K562 (cell line): ENCODE results near the gene PCDHB13. TPM values are rescaled to one million over a fixed set of nuclear protein-coding genes. Genes with fewer than 3 reads are reported as not detected.
"Not testable (repeated sequence)": the region's sequence is repeated elsewhere in the genome, so short reads cannot be mapped to it uniquely, and the experiment has no call there.

Experiments used
- ATAC-seq: fragments of 200-7000 bp; cut with Tn5 transposase; 3 replicates; pipeline ENCODE4 v1.9.1; 2020; ENCODE audit warnings: moderate library complexity
- BruUV-seq: library from RNA; stranded (reverse); fragments of 400-500 nt; replicated peaks from 2 replicates; lab custom pipeline; 2021; lab: Mats Ljungman, UMichigan
- CTCF ChIA-PET: fragments of 300-600 bp; formaldehyde crosslinking; extraction: SDS; loops from one replicate; lab custom pipeline; 2021; ENCODE audit warnings: low intra/inter-chr PET ratio; lab: Yijun Ruan, JAX
- POLR2A ChIA-PET: fragments of 300-600, 350-650 bp; sonication (Branson Sonifier 250); formaldehyde crosslinking; extraction: SDS; loops from one replicate; lab custom pipeline; 2021; ENCODE audit warnings: antibody characterized with exemption, inconsistent platforms; lab: Yijun Ruan, JAX
- DNase-seq, 4 experiments: peaks; one replicate each; pipeline versions ENCODE4 v3.0.0 to v3.0.0-alpha.2; 2011 to 2018; ENCODE audit warnings: low spot score in 3 of 4, mixed read lengths in 3 of 4; ENCODE audit errors: extremely low read depth in 1 of 4
- FAIRE-seq: peaks from 2 replicates; lab custom pipeline; 2011; peaks lifted over from hg19 to GRCh38; lab: Jason Lieb, UNC
- H2AFZ ChIP-seq: 2 replicates; pipeline ENCODE4 v1.6.0; 2011; ENCODE audit warnings: low read depth, low read length, control low read depth, inconsistent platforms
- H3K27ac ChIP-seq: fragments of 200-600 bp; 3 replicates; pipeline ENCODE4 v1.8.0; 2011; ENCODE audit warnings: low read depth, mild to moderate bottlenecking, control low read depth, inconsistent platforms, low read length, moderate library complexity, mixed read lengths; ENCODE audit errors: extremely low read depth
- H3K27me3 ChIP-seq, 2 experiments: fragments of 300-600 bp in 1 of 2; 2 replicates in 1 of 2; 3 replicates in 1 of 2; pipeline versions ENCODE4 v1.6.0 to v1.8.0; 2011; ENCODE audit warnings: inconsistent platforms in 2 of 2, low read length in 2 of 2, mild to moderate bottlenecking in 1 of 2, mixed read lengths in 1 of 2, moderate library complexity in 1 of 2; ENCODE audit not compliant: control insufficient read depth in 2 of 2, insufficient read depth in 2 of 2
- H3K36me3 ChIP-seq: fragments of 300-600 bp; 3 replicates; pipeline ENCODE4 v1.8.0; 2011; ENCODE audit warnings: mild to moderate bottlenecking, low read length, inconsistent platforms; ENCODE audit not compliant: control insufficient read depth, insufficient read depth
- H3K4me1 ChIP-seq, 2 experiments: fragments of 200-600 bp in 1 of 2; replicated peaks in 1 of 2; 2 replicates in 1 of 2; 3 replicates in 1 of 2; pipeline versions ENCODE4 v1.5.1 to v1.8.0; 2011; ENCODE audit warnings: inconsistent platforms in 2 of 2, low read length in 2 of 2, mild to moderate bottlenecking in 1 of 2, mixed read lengths in 1 of 2, moderate library complexity in 1 of 2; ENCODE audit not compliant: control insufficient read depth in 2 of 2, insufficient read depth in 2 of 2
- H3K4me2 ChIP-seq: 2 replicates; pipeline ENCODE4 v1.6.1; 2011; ENCODE audit warnings: low read length, control low read depth, inconsistent platforms, mixed read lengths; ENCODE audit not compliant: insufficient read depth
- H3K4me3 ChIP-seq: fragments of 200-600 bp; sonication (generic), shearing (Covaris generic); 2 replicates; pipeline ENCODE4 v1.5.1; 2016; ENCODE audit warnings: control low read depth, inconsistent platforms
- H3K79me2 ChIP-seq: fragments of 200-600 bp; 3 replicates; pipeline ENCODE4 v1.8.0; 2011; ENCODE audit warnings: low read length, inconsistent platforms; ENCODE audit not compliant: control insufficient read depth, insufficient read depth
- H3K9ac ChIP-seq, 2 experiments: 2 replicates each; pipeline versions ENCODE4 v1.6.0 to v1.6.1; 2011; ENCODE audit warnings: low read depth in 2 of 2, low read length in 2 of 2, control low read depth in 1 of 2, inconsistent platforms in 1 of 2, mild to moderate bottlenecking in 1 of 2, mixed read lengths in 1 of 2; ENCODE audit not compliant: insufficient read depth in 1 of 2
- H3K9me1 ChIP-seq: one replicate; pipeline ENCODE4 v1.6.0; 2011; ENCODE audit warnings: inconsistent platforms, mild to moderate bottlenecking, low read length, moderate library complexity; ENCODE audit not compliant: control insufficient read depth, insufficient read depth
- H3K9me3 ChIP-seq: replicated peaks from 2 replicates; pipeline ENCODE4 v1.5.1; 2011; ENCODE audit warnings: low read depth, low read length, inconsistent platforms; ENCODE audit not compliant: control insufficient read depth, insufficient read depth
- H4K20me1 ChIP-seq: replicated peaks from 2 replicates; pipeline ENCODE4 v1.6.1; 2011; ENCODE audit warnings: low read length, inconsistent platforms, mixed read lengths; ENCODE audit not compliant: control insufficient read depth, insufficient read depth
- RAD21 ChIP-seq, 2 experiments: fragments of 250-450 bp in 1 of 2; fragments of 450-650 bp in 1 of 2; sonication (Bioruptor Pico) in 1 of 2; formaldehyde crosslinking in 1 of 2; IDR thresholded peaks in 1 of 2; conservative IDR thresholded peaks in 1 of 2; 2 replicates each; pipeline versions ENCODE4 v1.4.0 to v1.8.0; 2020 to 2022; ENCODE audit warnings: mild to moderate bottlenecking in 2 of 2, moderate library complexity in 1 of 2
- WGBS: fragments of 100-300 bp; shearing (Covaris generic); methylation state at CpG from one replicate; pipeline ENCODE4 v1.1.6; 2016; ENCODE audit warnings: low coverage, mixed read lengths; ENCODE audit not compliant: insufficient coverage; ENCODE audit errors: missing lambda C conversion rate; 5-methylcytosine and 5-hydroxymethylcytosine counted together
- in situ Hi-C: fragments of 300-500 bp; cut with MboI; formaldehyde crosslinking; loops from 4 replicates; pipeline ENCODE4 v1.15.0; 2018; ENCODE audit warnings: inconsistent platforms, mixed read lengths
- intact Hi-C: fragments of 100-400 bp; cut with micrococcal nuclease; formaldehyde crosslinking; loops from 2 replicates; pipeline ENCODE4 v1.14.2; 2022
- polyA plus RNA-seq, 8 experiments: library from polyadenylated mRNA; depleted of rRNA in 4 of 8; stranded (reverse) in 5 of 8; unstranded in 3 of 8; fragments of >200 nt; fragmentation: Nextera tagmentation in 2 of 8; fragmentation: Illumina TruSeq in 1 of 8; extraction: Ambion mirVana in 2 of 8; extraction: Trizol in 1 of 8; gene quantifications; 2 replicates each; pipeline versions ENCODE4 v1.2.1 to v1.2.3, GENCODE V29; 2011 to 2014; ENCODE audit warnings: inconsistent platforms in 1 of 8, missing spikeins in 1 of 8
- total RNA-seq, 7 experiments: library from RNA; depleted of rRNA in 6 of 7; stranded (reverse); fragments of >200 nt in 6 of 7; fragmentation: Illumina TruSeq in 2 of 7; extraction: Trizol in 2 of 7; gene quantifications; 2 replicates each; pipeline versions ENCODE4 v1.2.1 to v1.2.3, GENCODE V29; 2011 to 2021; ENCODE audit warnings: low replicate concordance in 1 of 7
- TF ChIP-seq, protein P1 (sequence below), 3 experiments: IDR thresholded peaks in 2 of 3; conservative IDR thresholded peaks in 1 of 3; 2 replicates each; pipeline ENCODE4 v1.5.1; 2011 to 2012; ENCODE audit warnings: low read length in 3 of 3, mild to moderate bottlenecking in 3 of 3, control low read depth in 2 of 3, improper control_type of control experiment in 1 of 3, inconsistent platforms in 1 of 3, low read depth in 1 of 3, mixed read lengths in 1 of 3, moderate library complexity in 1 of 3; ENCODE audit not compliant: insufficient read depth in 2 of 3

Gene PCDHB13
- total and polyA plus RNA-seq, 9 of the 15 experiments (the other 6 are each of a cell fraction or from before 2014, with no cell fraction given): 0.01 TPM; not detected in 8

DNA sequence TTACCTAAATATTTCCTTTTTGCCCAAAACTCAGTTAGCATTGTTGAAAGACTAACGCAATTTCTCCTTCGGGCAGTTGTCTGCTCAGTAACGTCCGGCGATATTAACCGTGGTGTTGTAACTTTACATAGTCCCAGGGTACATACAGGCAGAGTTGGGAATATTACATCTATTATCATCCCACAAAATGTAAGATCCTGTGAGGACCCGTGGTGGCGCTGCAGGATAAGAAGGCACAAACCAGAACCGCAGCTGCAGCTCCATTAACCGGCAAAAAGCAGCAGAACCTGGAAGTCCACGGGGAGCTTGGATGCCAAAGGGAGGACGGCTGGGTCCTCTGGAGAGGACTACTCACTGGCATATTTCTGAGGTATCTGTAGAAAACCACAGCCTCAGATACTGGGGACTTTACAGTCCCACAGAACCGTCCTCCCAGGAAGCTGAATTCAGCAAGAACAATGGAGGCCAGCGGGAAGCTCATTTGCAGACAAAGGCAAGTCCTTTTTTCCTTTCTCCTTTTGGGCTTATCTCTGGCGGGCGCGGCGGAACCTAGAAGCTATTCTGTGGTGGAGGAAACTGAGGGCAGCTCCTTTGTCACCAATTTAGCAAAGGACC is 36.0 kb upstream of the PCDHB13 start, which contains the start of gene PCDHB8:
Gene PCDHB8 (plus strand): TSS at position 214 of the 615 bp plus-strand sequence. CDS start 245 bp downstream, at position 459.
- DNase-seq (peak in 2 of 4 experiments; percentile 6 to 15), ATAC-seq (peak; percentile 86), FAIRE-seq (peak; percentile 84)
- intact Hi-C loops, H3K4me1 ChIP-seq, H4K20me1 ChIP-seq, BruUV-seq, H3K9me1 ChIP-seq, CTCF ChIA-PET, POLR2A ChIA-PET, H3K9me3 ChIP-seq, H2AFZ ChIP-seq, in situ Hi-C loops, H3K4me2 ChIP-seq, H3K9ac ChIP-seq, H3K79me2 ChIP-seq, H3K27ac ChIP-seq, H3K4me3 ChIP-seq, H3K36me3 ChIP-seq: not testable (repeated sequence)
- peaks cover 8 to 19% of the 10 kb centered on the region in 2 experiments; a peak in 3 of 5 replicates for H3K27me3 ChIP-seq
- TF ChIP-seq RAD21 (CRISPR knock-in tag; conservative IDR thresholded peaks at IDR 0.05 in 1 of 2, IDR thresholded peaks at IDR 0.05 in 1 of 2): 0 out of 4 replicates have a peak, but pooled peaks of 1 of the 2 experiments have one; percentile 7
- TF ChIP-seq, protein P1, sequence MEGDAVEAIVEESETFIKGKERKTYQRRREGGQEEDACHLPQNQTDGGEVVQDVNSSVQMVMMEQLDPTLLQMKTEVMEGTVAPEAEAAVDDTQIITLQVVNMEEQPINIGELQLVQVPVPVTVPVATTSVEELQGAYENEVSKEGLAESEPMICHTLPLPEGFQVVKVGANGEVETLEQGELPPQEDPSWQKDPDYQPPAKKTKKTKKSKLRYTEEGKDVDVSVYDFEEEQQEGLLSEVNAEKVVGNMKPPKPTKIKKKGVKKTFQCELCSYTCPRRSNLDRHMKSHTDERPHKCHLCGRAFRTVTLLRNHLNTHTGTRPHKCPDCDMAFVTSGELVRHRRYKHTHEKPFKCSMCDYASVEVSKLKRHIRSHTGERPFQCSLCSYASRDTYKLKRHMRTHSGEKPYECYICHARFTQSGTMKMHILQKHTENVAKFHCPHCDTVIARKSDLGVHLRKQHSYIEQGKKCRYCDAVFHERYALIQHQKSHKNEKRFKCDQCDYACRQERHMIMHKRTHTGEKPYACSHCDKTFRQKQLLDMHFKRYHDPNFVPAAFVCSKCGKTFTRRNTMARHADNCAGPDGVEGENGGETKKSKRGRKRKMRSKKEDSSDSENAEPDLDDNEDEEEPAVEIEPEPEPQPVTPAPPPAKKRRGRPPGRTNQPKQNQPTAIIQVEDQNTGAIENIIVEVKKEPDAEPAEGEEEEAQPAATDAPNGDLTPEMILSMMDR (IDR thresholded peaks at IDR 0.05 in 2 of 3, conservative IDR thresholded peaks at IDR 0.05 in 1 of 3; ENCODE audit: insufficient read depth in 2 of 3, low read depth in 1 of 3, low read length in 3 of 3): peak in 1 of 3 experiments; percentile 21; a peak in 2 of 6 replicates
- under 1% methylated on average over 12 of the region's 18 CpGs for WGBS

DNA sequence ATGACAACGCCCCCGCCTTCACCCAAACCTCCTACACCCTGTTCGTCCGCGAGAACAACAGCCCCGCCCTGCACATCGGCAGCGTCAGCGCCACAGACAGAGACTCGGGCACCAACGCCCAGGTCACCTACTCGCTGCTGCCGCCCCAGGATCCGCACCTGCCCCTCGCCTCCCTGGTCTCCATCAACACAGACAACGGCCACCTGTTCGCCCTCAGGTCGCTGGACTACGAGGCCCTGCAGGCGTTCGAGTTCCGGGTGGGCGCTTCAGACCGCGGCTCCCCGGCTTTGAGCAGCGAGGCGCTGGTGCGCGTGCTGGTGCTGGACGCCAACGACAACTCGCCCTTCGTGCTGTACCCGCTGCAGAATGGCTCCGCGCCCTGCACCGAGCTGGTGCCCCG is 34.3 kb upstream of the PCDHB13 start:
- H2AFZ ChIP-seq, H3K9ac ChIP-seq, POLR2A ChIA-PET, H3K36me3 ChIP-seq, BruUV-seq, H3K79me2 ChIP-seq, H3K9me3 ChIP-seq, H4K20me1 ChIP-seq, ATAC-seq, in situ Hi-C loops, CTCF ChIA-PET, H3K27ac ChIP-seq, intact Hi-C loops, H3K4me1 ChIP-seq, H3K4me2 ChIP-seq, H3K4me3 ChIP-seq, DNase-seq, FAIRE-seq, H3K9me1 ChIP-seq: not testable (repeated sequence)
- H3K27me3 ChIP-seq: peaks cover 8 to 19% of the 10 kb centered on the region in 2 experiments; a peak in 3 of 5 replicates
- WGBS: 8% methylated on average over 23 of the region's 39 CpGs

DNA sequence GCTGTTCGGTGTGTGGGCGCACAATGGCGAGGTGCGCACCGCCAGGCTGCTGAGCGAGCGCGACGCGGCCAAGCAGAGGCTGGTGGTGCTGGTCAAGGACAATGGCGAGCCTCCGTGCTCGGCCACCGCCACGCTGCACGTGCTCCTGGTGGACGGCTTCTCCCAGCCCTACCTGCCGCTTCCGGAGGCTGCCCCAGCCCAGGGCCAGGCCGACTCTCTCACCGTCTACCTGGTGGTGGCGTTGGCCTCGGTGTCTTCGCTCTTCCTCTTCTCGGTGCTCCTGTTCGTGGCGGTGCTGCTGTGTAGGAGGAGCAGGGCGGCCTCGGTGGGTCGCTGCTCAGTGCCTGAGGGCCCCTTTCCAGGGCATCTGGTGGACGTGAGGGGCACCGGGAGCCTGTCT is 33.8 kb upstream of the PCDHB13 start:
- WGBS: 4% methylated on average over 15 of the region's 32 CpGs
- H3K79me2 ChIP-seq, FAIRE-seq, DNase-seq, H2AFZ ChIP-seq, H3K4me1 ChIP-seq, H3K4me2 ChIP-seq, H3K9me3 ChIP-seq, H3K4me3 ChIP-seq, POLR2A ChIA-PET, ATAC-seq, H4K20me1 ChIP-seq, H3K27ac ChIP-seq, H3K36me3 ChIP-seq, H3K9me1 ChIP-seq, H3K9ac ChIP-seq, intact Hi-C loops, CTCF ChIA-PET, in situ Hi-C loops, BruUV-seq: not testable (repeated sequence)
- H3K27me3 ChIP-seq: peaks cover 8 to 15% of the 10 kb centered on the region in 2 experiments; a peak in 3 of 5 replicates
